ENCODE measurements around the gene PRIM2.
"Not testable (repeated sequence)": the region's sequence is repeated elsewhere in the genome, so short reads cannot be mapped to it uniquely, and the experiment has no call there.

The PRIM2 gene

DNA sequence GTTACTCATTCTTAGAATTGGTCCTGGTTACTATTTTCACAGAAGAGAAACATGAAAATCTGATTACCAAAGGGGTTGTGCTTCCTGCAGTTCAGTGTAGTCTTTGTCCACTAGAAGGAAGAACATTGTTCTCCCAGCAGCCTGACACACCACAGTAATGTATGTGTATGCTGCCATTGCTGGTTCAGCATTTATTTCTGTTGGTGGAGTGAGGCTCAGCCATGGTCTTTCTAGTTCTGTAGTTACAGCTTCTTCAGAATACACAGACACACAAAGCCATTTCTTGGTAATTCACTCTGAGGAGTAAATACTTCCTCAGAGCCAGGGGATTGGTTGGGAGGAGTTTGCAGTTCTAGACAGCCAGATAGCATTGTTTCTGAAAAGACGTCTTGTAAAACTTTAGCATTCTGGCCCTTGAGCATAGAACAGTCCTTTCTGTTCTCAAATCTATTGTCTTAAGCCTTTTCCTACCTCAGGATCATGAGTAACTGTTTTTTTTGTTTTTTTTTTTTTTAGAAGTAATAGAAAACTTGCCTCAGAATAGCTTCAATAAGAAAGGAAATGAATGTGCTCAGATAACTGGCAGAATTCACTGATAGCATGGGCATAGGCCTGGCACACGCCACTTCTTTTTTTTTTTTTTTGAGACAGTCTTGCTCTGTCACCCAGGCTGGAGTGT is 128.5 kb downstream of the PRIM2 start:
- not testable (repeated sequence) for DNase-seq (ENCODE audit: low read depth)

DNA sequence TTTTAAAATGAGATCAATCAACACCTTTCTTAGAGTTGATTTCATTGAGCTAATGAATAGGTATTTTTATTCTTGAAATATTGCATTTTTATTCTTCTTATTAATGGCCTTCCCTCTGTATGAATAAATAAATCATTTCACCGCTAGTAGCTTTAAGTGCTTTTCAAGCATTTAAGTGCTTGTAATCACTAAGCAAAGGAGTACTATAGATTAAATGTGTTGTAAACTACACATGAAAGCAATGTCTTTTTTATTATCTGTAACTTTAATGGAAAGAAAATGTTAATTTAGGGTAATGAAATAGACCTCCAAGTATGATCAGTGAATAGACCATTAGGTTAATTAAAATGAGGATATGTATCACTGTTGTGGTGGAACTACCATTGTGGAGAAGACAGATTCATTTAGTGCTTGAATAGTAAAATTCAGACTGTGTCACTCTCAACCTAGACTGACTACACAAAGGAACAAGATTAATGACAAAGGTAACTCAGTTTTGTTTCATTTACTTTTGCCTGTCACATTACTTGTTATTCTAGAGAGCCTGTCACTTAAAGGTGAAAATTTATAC is 132.2 kb downstream of the PRIM2 start:
- DNase-seq (ENCODE audit: low read depth) = not testable (repeated sequence)

DNA sequence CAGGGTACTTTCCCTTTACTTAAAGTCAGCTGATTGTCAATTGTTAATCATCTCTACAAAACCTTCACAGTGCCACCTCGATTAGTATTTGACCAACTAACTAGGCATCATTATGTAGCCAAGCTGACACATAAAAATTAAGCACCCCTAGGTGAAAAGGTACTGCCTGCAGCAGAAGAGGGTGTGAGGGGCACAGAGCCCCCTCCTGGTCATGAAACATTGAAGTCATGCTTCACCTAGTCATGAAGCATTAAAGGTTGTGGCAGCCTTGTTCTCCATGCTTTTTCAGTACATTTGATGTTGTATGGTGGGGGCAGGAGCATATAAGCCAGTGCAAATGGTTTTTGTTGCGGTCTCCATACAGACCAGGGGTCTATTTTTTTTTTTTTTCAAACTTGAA is 142.4 kb downstream of the PRIM2 start:
- not testable (repeated sequence) for DNase-seq (ENCODE audit: low read depth)

DNA sequence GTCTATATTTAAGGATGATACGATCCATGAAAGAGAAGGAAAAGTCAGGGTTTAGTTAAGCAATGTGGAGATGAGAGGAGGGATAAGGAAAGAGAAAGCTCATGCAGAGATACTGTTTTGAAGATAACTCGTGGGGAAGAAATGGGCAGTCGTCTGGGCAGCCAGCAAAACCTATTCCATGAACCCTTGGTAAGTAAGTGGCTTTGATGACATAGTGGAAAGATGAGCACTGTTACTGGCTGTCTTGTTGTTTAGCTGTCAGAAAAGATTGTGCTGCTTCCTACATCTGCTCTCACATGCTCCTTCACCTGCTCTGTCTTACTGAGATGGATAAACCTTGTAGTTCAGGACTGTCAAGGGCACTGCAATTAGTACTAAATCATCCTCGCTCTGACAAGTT is 143.6 kb downstream of the PRIM2 start:
- not testable (repeated sequence) for DNase-seq (ENCODE audit: low read depth)

DNA sequence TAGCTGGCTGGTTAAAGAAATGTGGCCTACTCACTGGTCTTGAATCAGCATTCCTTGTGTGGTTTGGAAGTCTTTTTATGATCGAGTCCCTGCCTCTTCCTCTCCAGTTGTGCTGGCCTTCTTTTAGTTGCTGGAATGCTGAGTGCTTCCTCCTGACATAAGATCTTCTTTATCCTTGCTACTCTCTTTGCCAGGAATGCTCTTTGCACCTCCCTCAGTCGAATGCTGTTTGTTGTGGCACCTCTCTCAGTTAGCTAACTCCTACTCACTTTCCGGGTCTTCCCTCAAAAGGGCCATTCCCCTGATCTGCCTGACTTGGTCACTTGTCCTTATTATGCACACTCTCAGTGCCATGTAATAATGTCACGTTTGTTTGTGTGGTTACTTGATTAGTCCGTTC is 146.4 kb downstream of the PRIM2 start:
- not testable (repeated sequence) for DNase-seq (ENCODE audit: low read depth)

DNA sequence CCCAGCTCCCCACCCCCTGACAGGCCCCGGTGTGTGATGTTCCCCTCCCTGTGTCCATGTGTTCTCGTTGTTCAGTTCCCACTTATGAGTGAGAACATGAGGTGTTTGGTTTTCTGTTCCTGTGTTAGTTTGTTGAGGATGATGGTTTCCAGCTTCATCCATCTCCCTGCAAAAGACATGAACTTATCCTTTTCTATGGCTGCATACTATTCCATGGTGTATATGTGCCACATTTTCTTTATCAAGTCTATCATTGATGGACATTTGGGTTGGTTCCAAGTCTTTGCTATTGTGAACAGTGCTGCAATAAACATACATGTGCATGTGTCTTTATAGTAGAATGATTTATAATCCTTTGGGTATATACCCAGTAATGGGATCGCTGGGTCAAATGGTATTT is 148.5 kb downstream of the PRIM2 start:
- not testable (repeated sequence) for DNase-seq (ENCODE audit: low read depth)

DNA sequence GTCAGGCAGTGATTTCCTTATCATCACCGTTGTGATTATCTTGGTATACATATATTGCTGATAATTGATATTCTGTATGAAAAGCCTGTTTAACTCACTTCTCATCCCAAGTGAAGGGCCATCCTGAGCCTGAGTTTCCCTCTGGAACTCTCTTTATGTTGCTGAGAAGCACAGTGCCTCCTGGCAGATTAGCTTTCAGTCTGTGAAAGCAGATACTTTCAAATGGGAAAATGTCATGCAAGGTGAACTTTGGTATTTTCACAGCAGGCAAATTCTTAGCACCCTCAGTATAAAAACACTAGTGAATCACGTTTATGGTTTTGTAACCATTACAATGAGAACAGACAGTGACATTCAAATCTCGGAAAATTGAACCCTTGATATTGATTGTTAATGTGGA is 151.6 kb downstream of the PRIM2 start:
- no peak for DNase-seq (ENCODE audit: low read depth)

DNA sequence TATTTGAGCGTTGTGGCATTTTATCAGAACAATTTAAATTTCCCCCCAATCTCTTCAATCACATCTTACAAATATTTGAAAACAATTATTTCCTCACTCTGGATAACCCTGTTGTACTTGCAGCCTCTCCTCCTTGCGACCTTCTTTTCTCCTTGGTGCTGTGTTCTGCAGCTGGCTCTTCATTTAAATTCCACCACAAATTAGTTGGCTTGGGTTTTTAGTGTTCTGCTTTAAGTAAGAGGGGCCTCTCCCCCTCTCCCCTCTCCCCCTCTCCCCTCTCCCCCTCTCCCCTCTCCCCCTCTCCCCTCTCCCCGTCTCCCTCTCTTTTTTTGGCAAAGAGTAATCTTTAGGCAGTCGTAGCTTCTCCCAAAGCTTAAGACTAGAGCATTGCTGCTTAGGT is 152.7 kb downstream of the PRIM2 start:
- DNase-seq (ENCODE audit: low read depth) = not testable (repeated sequence)

DNA sequence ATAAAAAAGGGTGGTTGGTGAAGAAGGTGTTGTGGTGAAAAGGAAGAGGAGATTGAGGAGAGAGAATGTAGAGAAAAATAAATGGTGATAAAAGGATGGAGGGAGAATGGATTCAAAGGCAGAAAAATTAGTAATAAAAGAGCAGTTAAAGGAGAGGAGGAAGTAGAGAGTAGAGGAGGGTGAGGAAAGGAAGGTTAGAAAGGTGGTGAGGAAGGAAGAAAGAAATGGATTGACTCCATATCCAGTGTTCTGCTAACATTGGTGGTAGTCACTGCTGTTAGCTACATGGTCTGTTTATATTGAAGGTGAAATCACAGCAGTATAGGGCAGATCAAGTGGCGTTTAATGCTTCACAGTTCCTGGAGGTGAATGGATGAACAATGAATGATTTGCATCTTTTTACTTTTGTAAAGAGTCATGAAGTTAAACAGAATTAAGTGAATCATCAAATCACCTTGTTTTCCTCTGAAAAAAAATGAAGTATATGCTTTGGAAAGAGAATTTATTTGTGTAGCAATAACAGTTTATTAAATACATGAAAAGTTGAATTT is 154.0 kb downstream of the PRIM2 start:
- DNase-seq (ENCODE audit: low read depth) = not testable (repeated sequence)

DNA sequence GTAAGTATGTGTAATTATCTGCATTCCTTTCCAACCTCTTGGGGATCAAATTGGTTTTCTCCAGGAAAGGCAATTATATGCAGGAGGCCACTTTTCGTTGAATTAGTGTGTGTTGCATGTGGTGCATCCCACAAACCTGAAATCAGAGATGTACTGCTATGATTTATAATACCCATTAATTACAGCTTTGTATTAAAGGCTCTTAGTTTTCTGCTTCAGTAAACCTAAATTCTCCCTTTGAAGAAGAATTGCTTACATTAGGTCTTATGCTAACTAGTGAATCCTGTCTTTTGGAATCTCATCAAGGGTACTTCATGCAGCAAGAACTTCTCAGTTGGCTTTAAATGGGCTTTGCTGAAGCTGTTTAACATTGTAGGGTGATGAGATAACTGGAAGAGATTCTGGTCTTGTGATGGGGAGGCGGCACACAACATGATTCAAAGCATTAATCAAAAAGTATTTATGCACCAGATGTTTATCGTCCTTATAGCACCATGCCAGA is 155.5 kb downstream of the PRIM2 start:
- not testable (repeated sequence) for DNase-seq (ENCODE audit: low read depth)

DNA sequence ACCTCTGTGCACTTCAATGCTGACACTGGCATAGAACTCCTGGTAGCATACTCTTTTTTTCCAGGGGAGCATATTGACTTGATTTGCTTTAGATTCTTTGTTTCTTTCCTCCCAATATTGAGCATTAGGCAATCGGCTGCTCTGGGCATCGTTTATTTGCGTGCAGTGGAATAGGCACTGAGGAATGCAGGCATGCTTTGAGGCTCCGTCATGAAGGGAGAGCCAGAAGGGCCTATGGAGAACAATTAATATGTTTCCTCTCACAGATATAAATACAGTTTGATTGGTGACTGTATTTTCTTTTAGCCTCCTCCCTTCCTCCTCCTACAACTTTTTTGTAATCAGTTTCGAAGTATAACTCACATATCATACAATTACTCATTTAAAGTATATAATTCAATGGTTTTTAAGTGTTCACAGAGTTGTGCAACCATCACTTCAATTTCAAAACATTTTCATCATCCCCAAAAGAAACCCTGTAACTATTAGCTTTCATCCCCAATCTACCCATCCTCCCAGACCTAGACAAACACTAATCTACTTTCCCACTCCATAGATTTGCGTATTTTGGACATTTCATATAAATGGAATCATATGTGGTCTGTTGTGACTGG is 157.5 kb downstream of the PRIM2 start:
- not testable (repeated sequence) for DNase-seq (ENCODE audit: low read depth)

DNA sequence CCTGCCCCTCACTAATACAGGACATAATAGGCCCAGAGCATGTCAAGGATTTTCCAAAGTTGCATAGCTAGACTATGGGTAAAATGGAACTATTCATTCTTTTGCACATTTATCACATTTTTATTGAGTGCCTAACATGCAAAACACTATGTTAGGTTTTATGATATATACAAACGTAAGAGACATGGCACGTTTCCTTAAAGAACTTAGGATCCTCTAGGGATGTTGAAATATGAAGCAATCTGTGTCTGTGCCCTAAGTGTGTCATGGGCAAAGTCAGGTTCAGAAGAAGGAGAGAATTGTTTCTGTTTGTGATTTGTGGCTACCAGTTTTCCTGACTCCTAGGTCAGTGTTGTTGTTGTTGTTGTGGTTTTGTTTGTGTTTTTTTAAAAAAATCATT is 158.2 kb downstream of the PRIM2 start:
- not testable (repeated sequence) for DNase-seq (ENCODE audit: low read depth)

DNA sequence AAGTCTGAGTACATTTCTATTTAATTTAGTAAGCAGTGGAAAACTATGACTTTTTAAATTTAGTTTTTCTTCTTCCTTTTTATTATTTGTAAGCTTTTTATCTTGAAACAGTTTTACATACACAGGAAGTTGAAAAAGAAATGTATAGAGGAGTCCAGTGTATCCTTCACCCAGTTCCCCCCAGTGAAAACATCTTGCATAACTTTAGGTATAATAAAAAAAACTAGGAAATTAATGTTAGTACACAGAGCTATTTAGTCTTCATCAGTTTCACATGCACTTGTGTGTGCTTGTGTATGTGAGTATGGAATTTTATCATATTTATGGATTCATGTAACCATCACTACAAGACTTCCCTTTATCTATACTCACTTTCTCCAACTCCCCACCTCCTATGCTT is 162.8 kb downstream of the PRIM2 start:
- DNase-seq (ENCODE audit: low read depth) = not testable (repeated sequence)

DNA sequence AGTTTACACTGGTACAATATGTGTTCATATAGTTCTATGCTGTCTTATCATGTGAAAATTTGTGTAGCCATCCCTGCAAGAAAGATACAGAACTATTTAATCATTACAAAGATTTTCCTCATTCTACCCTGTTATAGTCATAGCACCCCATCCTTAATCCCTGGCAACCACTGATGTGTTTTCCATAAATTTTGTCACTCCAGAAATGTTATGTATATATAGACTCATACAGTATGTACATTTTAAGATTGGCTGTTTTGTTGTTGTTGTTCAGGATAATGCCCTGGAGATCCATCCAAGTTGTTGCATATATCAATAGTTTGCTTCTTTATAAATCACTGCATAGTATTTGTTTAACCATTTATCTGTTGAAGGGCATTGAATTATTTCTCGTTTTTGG is 163.7 kb downstream of the PRIM2 start:
- not testable (repeated sequence) for DNase-seq (ENCODE audit: low read depth)

DNA sequence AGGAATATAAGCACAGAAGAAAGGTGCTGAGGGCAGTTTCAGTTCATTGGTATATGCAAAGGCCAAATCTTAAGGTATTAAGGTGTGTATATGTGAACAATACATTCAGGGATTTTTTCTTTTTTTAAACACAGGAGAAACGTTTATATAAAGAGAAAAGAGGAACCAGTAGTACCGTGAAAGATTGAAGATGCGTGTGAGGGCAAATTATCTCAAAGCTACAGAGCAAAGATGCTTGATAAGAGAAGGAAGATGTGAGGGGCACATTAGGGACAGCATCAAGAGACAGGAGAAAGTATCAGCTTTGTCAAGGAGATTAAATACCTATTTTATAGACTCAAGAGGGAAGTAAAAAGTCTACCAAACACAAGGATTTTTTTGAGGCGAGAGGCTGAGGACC is 165.0 kb downstream of the PRIM2 start:
- not testable (repeated sequence) for DNase-seq (ENCODE audit: low read depth)

DNA sequence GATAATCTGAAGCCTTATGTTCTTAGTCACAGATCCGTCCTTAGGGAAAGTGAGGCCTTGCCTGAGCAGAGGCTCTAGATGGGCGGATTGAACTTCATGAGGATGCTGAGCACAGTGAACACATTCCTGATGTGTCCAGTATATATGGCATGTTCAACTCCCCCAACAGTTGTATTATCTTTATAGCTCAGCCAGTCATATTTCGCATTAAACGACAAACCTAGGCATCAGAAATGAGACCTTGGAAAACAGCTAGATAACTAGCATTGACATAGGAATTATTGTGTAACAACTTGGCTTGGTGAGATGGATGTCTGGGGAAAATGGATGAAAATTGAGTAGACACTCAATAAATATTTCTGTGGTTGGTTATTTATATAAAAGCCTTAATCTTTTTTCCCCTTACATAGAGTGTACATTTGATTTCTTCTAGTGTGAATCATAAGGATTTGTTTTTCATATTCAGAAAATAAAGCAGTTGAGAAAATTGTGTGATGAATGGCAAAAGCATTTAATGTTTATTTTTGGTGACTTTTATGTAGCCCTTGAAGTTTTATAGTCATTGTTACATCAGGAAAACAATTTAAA is 169.2 kb downstream of the PRIM2 start:
- not testable (repeated sequence) for DNase-seq (ENCODE audit: low read depth)

DNA sequence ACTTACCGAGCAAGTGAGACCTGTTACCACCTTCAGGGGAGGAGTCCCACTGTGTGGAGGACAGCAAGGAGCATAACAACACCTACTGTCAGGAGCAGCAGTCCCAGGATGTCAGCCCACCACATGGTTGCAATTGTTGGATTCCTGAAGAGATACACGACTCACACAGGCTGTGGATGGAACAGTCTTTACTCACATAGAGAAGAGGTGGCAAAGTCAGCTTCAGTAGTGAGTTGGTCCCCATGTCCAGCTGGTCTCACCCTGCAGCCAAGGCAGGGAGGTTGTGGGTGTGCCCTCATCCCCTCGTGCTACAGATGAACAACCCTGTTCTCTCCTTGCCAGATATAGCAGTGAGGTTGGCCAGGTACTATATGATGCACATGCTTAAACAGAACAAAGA is 171.1 kb downstream of the PRIM2 start:
- not testable (repeated sequence) for DNase-seq (ENCODE audit: low read depth)

DNA sequence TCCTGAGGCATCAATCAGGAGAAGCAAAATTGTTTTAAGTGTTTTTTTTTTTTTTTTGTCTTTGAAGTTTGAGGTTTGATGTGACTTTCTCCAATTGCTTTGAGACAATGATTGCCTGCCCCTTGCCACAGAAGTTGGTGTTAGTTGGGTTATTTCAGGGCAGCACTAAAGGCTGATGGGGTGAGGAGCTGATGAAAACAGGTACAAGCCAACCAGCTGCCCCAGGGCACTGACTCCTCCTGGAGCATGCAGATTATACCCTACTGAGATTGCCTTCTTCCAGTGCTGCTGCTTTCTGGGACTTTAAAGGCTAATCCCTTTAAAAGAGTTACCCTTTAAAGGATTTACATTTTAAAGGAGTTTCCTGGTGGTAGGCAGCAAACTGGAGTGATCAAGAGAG is 172.5 kb downstream of the PRIM2 start:
- DNase-seq (ENCODE audit: low read depth) = not testable (repeated sequence)

DNA sequence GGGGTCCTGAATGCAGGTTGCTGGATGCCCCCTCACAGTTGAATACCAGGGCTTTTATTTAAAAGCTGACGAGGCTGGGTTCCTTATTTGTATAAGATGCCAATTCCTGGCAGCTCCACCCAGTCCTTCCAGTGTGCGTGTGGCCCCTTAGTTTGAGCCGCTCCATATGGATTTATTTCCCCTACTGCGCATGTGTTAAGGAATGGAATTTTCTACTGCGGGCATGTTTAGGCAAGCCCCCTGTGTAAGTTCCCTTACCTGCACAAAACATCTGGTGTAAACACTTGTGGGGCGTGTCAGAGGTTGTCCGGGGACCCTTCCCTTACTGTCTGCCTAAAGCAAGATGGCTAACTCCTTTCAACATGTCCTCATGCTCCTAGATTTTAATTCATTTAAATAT is 174.4 kb downstream of the PRIM2 start:
- DNase-seq (ENCODE audit: low read depth) = not testable (repeated sequence)

DNA sequence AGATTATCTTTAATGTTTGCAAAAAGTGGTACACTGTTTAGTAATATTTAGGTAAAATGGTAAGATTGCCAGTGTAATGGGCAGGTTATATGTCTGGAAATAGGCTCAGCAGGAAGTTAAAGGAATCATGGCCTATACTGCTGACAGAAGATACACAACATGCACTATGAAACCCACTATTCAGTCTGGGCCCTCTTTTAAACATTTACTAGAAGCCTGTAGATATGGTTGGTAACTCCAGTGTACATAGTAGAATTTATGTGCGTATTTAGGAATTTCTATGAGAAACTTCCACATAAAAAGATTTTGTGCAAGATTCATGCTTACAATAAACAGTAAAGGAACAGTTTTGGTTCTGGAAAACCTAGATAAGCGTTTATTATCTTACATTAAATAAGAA is 178.8 kb downstream of the PRIM2 start:
- not testable (repeated sequence) for DNase-seq (ENCODE audit: low read depth)

DNA sequence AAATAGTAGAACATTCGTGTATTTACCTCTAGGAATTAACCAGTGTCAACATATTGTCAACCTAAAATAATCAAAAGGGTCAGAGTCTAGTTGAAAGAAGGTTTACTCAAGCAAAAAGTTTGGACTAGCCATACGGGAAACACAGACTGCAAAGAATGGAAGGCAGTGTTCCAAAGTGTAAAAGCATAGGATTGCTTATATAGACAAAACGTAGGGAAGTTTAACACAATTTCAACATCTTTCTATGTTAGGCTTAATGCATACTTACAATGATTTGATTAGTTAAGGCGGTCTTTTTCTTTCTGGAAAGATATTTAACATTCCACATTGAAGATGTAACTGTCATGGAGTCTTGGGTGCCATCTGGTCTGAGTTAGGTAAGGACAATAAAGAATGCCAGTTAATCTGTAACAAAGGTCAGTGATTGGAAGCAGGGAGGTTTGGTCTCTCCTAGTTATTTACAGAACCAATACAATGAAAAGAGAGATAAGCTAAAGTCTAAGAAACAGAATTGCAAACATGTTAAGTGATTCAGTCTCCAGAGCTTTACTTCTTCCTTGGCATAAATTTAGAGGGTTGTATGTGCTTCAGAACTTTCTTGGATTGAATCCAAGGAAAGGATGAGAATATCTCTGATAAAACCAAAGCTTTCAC is 183.1 kb downstream of the PRIM2 start:
- not testable (repeated sequence) for DNase-seq (ENCODE audit: low read depth)

DNA sequence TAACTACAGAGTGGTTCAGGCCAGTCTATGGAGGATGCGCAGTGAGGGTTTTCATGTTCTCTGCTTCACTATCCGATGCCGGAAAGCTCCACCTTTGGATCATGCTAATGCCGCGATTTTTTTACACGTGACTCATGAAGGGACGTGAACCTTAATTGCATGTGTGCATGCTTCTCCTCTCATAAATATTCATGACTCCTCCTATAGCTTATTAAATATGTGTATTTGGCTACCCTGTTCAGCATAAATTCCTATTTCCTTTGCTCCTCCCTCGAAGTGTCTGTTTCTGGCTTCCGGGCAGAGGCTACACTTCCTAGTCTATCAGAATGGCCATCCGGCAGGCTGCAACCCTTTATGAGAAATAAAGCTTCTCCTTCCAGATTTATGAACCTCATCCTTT is 185.0 kb downstream of the PRIM2 start:
- DNase-seq (ENCODE audit: low read depth) = not testable (repeated sequence)
